Activated B cell treated with CpG ODN at 0.5 μM for 24 hours (primary cell): ENCODE measurements around the gene DHRS4. TPM values are rescaled to one million over a fixed set of nuclear protein-coding genes. Genes with fewer than 3 reads are reported as not detected.

Experiments
- ATAC-seq: fragments of 200-7000 bp; cut with Tn5 transposase; one replicate; pipeline ENCODE4 v1.10.0; 2021; ENCODE audit warnings: low read depth, mild to moderate bottlenecking, moderate library complexity
- CTCF ChIA-PET: fragments of 350-600 bp; sonication (Branson Sonifier 250); formaldehyde crosslinking; loops from one replicate; lab custom pipeline; 2021; ENCODE audit warnings: antibody characterized with exemption; lab: Charles Lee
- POLR2A ChIA-PET: fragments of 350-600 bp; sonication (Branson Sonifier 250); formaldehyde crosslinking; loops from one replicate; lab custom pipeline; 2021; ENCODE audit warnings: antibody characterized with exemption; lab: Charles Lee
- DNase-seq: peaks from one replicate; pipeline ENCODE4 v3.0.0; 2022
- H3K27ac Mint-ChIP-seq: one replicate; pipeline ENCODE4 v1.8.0; 2020; ENCODE audit warnings: mixed read lengths
- H3K27me3 Mint-ChIP-seq: one replicate; pipeline ENCODE4 v1.8.0; 2021; ENCODE audit warnings: mixed read lengths
- H3K36me3 Mint-ChIP-seq: one replicate; pipeline ENCODE4 v1.8.0; 2021; ENCODE audit warnings: low read depth, mixed read lengths
- H3K4me1 Mint-ChIP-seq: one replicate; pipeline ENCODE4 v1.8.0; 2021; ENCODE audit warnings: mixed read lengths
- H3K4me3 Mint-ChIP-seq: one replicate; pipeline ENCODE4 v1.8.0; 2020; ENCODE audit warnings: mild to moderate bottlenecking, mixed read lengths
- H3K9me3 Mint-ChIP-seq: one replicate; pipeline ENCODE4 v1.8.0; 2020; ENCODE audit warnings: mixed read lengths
- intact Hi-C: fragments of 100-400 bp; cut with micrococcal nuclease; formaldehyde crosslinking; loops from one replicate; pipeline ENCODE4 v1.15.1; 2024
- total RNA-seq: library from RNA; stranded (reverse); gene quantifications from 2 replicates; pipeline ENCODE4 v1.2.3, GENCODE V29; 2022
- TF ChIP-seq, protein P1 (sequence below): fragments of 200-600 bp; IDR thresholded peaks from one replicate; pipeline ENCODE4 v1.8.0; 2022; ENCODE audit warnings: antibody characterized with exemption, mild to moderate bottlenecking

DHRS4 gene
- total RNA-seq, 1 donor from 2014 or later: 15.8 TPM

DNA sequence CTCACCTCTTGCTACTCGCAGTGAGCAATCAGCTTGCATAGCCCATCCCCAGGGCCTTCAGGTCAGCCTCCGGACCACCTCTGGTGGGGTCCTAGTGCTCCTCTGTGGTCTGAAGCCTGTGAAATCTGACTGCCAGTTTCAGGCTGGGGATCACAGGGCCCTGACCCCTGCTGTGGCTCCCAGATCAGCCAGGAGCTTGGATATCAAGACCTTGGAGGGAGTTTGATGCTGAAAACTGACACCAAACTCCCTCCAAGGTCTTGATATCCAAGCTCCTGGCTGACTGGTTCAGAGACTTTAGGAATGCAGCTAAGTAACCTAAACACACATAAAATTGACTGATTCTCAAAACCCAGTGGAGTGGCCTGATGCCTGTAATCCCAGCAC, 19.8 kb upstream of the DHRS4 start:
- TF ChIP-seq, protein P1, sequence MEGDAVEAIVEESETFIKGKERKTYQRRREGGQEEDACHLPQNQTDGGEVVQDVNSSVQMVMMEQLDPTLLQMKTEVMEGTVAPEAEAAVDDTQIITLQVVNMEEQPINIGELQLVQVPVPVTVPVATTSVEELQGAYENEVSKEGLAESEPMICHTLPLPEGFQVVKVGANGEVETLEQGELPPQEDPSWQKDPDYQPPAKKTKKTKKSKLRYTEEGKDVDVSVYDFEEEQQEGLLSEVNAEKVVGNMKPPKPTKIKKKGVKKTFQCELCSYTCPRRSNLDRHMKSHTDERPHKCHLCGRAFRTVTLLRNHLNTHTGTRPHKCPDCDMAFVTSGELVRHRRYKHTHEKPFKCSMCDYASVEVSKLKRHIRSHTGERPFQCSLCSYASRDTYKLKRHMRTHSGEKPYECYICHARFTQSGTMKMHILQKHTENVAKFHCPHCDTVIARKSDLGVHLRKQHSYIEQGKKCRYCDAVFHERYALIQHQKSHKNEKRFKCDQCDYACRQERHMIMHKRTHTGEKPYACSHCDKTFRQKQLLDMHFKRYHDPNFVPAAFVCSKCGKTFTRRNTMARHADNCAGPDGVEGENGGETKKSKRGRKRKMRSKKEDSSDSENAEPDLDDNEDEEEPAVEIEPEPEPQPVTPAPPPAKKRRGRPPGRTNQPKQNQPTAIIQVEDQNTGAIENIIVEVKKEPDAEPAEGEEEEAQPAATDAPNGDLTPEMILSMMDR: no peak
- Mint-ChIP-seq H3K4me1 (no peaks in the 10 kb centered on the region), H3K36me3 (no peaks in the 10 kb centered on the region), H3K9me3 (no peaks in the 10 kb centered on the region), H3K4me3 (no peak overlapping the region), H3K27me3 (peaks cover 8% of the 10 kb centered on the region), H3K27ac (no peak overlapping the region)
- ATAC-seq: no peak
- DNase-seq: no peak
- POLR2A ChIA-PET: no interaction called here
- intact Hi-C loops: no loop called here
- CTCF ChIA-PET: interaction anchor here (0.8 kb wide), 1 partner anchor 19 kb away, joined by 3 read pairs; no protein-coding TSS in a partner anchor

DNA sequence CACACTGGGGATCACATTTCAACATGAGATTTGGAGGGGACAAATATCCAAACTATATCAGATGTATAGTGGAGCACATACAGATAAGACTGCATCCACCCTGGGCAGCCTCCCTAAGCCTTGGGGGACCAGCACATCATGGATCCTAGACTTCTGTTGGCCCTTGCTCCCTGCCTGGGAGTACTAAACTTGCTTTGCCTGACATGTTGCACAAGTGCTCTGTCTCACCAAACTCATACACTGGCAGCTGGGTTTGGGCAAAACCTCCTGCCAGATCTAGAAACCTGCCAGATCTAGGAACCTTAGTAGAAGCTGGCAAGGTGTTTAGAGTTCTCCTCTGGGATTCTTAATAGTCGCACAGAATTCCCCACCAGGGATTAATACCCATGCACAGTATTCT, 18.4 kb upstream of the DHRS4 start:
- peaks cover 5% of the 10 kb centered on the region for H3K27me3 Mint-ChIP-seq
- TF ChIP-seq, protein P1: no peak
- ATAC-seq (no peak), DNase-seq (no peak)
- H3K36me3 Mint-ChIP-seq: peaks cover 6% of the 10 kb centered on the region
- H3K4me1 Mint-ChIP-seq: peaks cover 7% of the 10 kb centered on the region
- CTCF ChIA-PET: interaction anchor here (0.9 kb wide), 1 partner anchor 457 kb away, joined by 3 read pairs; no protein-coding TSS in a partner anchor
- H3K9me3 Mint-ChIP-seq: no peaks in the 10 kb centered on the region
- intact Hi-C loops: no loop called here
- H3K4me3 Mint-ChIP-seq: no peak overlapping the region
- no peak overlapping the region for H3K27ac Mint-ChIP-seq
- POLR2A ChIA-PET: no interaction called here

DNA sequence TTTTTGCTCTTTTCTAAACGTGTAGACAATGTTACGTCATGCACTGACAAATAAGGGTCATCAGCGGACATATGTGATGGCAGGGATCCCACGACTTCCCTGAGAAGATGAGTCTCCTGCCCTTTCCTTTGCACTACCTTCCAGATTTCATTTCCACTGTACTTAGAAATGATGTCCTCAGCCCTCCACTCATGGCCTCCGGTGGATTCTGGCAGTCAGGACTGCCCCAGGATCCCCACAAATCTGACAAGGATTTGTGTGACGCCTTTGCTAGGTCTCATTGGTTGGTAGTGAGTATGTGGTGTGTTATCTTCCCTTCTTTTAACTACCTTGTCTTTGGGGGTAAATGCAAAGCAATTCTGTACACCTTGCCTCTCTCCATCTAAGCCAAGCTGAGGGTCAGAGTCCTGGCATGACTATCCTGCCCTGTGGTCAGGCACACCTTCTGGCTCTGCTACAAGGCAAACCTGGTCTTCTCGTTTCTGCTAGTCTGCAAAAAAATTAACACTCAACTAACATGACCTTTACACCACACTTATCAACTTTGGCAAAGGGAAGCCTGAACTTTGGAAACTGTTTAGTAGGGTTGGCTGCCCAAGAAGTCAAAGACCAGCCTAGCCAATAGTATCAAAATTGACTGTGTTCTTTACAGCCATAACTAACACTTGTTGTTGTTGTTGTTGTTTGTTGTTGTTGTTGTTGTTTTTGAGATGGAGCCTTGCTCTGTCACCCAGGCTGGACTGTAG, 17.3 kb upstream of the DHRS4 start:
- no peaks in the 10 kb centered on the region for H3K9me3 Mint-ChIP-seq
- DNase-seq (no peak), ATAC-seq (no peak)
- H3K4me1 Mint-ChIP-seq: peaks cover 10% of the 10 kb centered on the region
- no peak overlapping the region for H3K27ac Mint-ChIP-seq
- ChIA-PET POLR2A (no interaction called here), CTCF (interaction anchor here (0.9 kb wide), 1 partner anchor 458 kb away, joined by 3 read pairs; no protein-coding TSS in a partner anchor)
- TF ChIP-seq, protein P1: no peak
- H3K36me3 Mint-ChIP-seq: peaks cover 13% of the 10 kb centered on the region
- no peak overlapping the region for H3K4me3 Mint-ChIP-seq
- peaks cover 5% of the 10 kb centered on the region for H3K27me3 Mint-ChIP-seq
- intact Hi-C loops: no loop called here

DNA sequence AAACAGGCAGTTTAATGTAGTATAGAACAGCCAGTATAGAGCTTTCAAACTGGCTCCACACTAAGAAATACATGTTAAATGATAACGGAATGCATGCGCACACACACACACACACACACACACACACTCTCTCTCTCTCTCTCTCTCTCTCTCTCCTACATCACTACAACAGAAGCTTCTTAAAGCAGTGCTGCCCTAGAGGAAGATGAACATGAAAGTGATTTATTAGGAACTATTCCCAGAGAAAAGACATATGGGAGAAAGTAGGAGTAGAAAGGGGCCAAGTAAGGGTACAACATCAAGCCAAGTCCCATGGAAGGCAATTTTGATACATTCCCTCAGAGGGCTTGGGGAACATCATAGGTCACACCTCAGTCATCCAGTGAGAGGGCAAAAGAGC, 16.4 kb upstream of the DHRS4 start:
- TF ChIP-seq, protein P1: no peak
- Mint-ChIP-seq H3K9me3 (no peaks in the 10 kb centered on the region), H3K4me3 (no peak overlapping the region), H3K4me1 (peaks cover 10% of the 10 kb centered on the region), H3K36me3 (peaks cover 13% of the 10 kb centered on the region), H3K27ac (no peak overlapping the region), H3K27me3 (peaks cover 5% of the 10 kb centered on the region)
- intact Hi-C loops: no loop called here
- ChIA-PET POLR2A (no interaction called here), CTCF (no interaction called here)
- ATAC-seq (no peak), DNase-seq (no peak)

DNA sequence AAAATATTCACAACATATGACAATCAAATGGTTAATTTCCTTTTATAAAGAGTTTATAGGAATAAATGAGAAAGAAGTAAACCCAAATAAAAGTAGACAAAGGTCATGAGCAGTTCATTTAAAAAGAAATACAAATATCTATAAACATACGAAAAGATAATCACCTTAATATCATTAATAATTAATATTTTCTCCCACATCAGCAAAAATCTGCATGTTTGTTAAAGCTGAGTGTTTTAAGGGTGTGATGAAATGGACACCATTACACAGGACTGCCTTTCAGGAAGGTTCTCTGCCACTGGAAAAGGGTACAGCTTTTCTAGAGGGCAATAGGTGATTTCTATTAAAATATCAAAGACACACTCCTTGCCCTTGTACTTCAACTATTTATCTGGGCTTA, 14.7 kb upstream of the DHRS4 start:
- Mint-ChIP-seq H3K27me3 (peaks cover 2% of the 10 kb centered on the region), H3K27ac (no peak overlapping the region), H3K4me1 (peaks cover 10% of the 10 kb centered on the region), H3K4me3 (no peak overlapping the region), H3K9me3 (no peaks in the 10 kb centered on the region), H3K36me3 (peaks cover 13% of the 10 kb centered on the region)
- no peak for DNase-seq
- ChIA-PET POLR2A (no interaction called here), CTCF (no interaction called here)
- TF ChIP-seq, protein P1: no peak
- ATAC-seq: no peak
- intact Hi-C loops: no loop called here
